ENCODE measurements around the gene DDX51.

The DDX51 gene

DNA sequence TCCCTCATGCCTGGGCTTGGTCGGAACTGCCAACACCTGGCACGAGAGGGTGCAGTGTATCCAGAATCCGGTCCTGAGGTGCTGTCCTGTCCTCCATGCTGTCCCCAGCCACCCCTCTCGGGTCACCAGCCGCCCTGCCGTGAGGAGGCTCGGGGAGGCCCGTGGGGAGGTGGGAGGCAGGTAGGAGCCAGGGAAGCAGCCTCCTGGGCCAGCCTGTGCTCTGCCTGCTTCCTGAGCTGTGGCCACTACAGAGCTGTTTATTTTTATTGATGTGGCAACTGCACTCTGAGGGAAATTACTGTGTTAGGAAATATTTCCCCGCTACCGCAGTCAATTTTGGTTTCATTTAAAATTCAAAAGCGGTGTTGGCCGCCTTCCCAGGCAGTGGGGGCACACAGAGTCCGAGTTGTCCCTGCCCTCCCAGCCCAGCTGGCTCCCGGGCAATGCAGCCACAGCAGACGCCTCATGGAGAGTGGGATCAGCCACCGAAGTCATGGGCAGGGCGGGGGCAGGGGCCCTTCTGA is 18.5 kb upstream of the DDX51 start:
- TF ChIP-seq PAX5 (IDR thresholded peaks at IDR 0.05; ENCODE audit: insufficient read depth, low read length, severe bottlenecking): no peak
- no peak for TF ChIP-seq TAF1 (IDR thresholded peaks at IDR 0.05; ENCODE audit: low read depth, low read length)
- no peak for TF ChIP-seq POU2F2 (IDR thresholded peaks at IDR 0.05; ENCODE audit: low read depth, low read length)
- no peak for TF ChIP-seq SPI1 (IDR thresholded peaks at IDR 0.05; ENCODE audit: low read depth, low read length)
- no peak for TF ChIP-seq POLR2A (IDR thresholded peaks at IDR 0.05; ENCODE audit: low read depth, low read length)
- TF ChIP-seq POLR2AphosphoS5 (IDR thresholded peaks at IDR 0.05; ENCODE audit: low read depth, low read length): no peak
- no peak for FAIRE-seq
- DNase-seq (ENCODE audit: insufficient read length, low spot score): no peak

DNA sequence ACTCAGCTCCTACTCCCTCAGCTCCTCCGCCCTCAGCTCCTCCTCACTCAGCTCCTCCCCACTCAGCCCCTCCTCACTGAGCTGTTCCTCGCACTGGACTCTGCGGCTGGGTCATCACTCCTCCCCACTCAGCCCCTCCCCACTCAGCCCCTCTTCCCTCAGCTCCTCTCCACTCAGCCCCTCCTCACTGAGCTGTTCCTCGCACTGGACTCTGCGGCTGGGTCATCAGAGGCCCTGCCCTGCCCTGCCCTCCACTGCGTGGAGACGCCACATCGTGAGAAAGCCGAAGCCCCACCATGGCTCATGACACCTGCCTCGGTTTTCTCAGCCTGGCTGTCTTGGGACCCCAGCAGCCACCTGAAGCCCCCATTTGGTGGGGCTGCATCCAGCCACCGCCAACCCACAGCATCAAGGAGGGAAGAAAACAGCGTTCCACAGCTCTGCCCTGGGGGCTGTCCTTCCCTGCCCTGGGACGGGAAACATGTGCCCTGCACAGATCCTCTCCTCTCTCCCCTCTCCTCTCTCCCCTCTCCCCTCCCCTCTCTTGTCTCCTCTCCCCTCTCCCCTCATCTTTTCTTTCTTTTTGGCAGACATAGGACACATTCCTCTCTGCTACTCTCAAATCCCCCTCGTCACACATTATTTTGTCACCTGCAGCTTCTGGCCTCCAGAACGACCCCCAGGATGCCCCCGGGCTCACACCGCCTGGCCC is 17.8 kb upstream of the DDX51 start:
- no peak for DNase-seq (ENCODE audit: insufficient read length, low spot score)
- FAIRE-seq: no peak
- TF ChIP-seq SPI1 (IDR thresholded peaks at IDR 0.05; ENCODE audit: low read depth, low read length): no peak
- no peak for TF ChIP-seq POU2F2 (IDR thresholded peaks at IDR 0.05; ENCODE audit: low read depth, low read length)
- TF ChIP-seq POLR2AphosphoS5 (IDR thresholded peaks at IDR 0.05; ENCODE audit: low read depth, low read length): no peak
- no peak for TF ChIP-seq POLR2A (IDR thresholded peaks at IDR 0.05; ENCODE audit: low read depth, low read length)
- TF ChIP-seq TAF1 (IDR thresholded peaks at IDR 0.05; ENCODE audit: low read depth, low read length): no peak
- no peak for TF ChIP-seq PAX5 (IDR thresholded peaks at IDR 0.05; ENCODE audit: insufficient read depth, low read length, severe bottlenecking)

DNA sequence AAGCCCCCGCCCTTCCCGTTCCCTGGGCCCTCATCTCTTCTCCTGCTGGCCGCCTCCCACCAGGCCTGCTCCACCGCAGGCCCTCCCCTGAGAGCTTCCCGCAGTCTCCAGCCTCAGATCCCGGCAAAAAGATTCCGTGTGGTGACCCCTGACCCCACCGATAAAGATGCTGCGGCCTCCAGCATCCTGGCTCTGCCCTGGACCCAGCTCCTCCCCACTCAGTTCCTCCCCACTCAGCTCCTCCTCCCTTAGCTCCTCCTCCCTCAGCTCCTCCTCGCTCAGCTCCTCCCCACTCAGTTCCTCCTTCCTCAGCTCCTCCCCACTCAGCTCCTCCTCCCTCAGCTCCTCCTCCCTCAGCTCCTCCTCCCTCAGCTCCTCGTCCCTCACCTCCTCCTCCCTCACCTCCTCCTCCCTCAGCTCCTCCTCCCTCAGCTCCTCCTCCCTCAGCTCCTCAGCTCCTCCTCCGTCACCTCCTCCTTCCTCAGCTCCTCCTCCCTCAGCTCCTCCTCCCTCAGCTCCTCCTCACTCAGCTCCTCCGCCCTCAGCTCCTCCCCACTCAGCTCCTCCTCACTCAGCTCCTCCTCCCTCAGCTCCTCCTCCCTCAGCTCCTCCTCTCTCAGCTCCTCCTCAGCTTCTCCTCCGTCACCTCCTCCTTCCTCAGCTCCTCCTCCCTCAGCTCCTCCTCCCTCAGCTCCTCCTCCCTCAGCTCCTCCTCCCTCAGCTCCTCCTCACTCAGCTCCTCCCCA is 17.1 kb upstream of the DDX51 start:
- FAIRE-seq: no peak
- TF ChIP-seq TAF1 (IDR thresholded peaks at IDR 0.05; ENCODE audit: low read depth, low read length) (no peak), PAX5 (IDR thresholded peaks at IDR 0.05; ENCODE audit: insufficient read depth, low read length, severe bottlenecking) (no peak), POLR2AphosphoS5 (IDR thresholded peaks at IDR 0.05; ENCODE audit: low read depth, low read length) (no peak), SPI1 (IDR thresholded peaks at IDR 0.05; ENCODE audit: low read depth, low read length) (no peak), POU2F2 (IDR thresholded peaks at IDR 0.05; ENCODE audit: low read depth, low read length) (no peak), POLR2A (IDR thresholded peaks at IDR 0.05; ENCODE audit: low read depth, low read length) (no peak)
- DNase-seq (ENCODE audit: insufficient read length, low spot score): no peak

DNA sequence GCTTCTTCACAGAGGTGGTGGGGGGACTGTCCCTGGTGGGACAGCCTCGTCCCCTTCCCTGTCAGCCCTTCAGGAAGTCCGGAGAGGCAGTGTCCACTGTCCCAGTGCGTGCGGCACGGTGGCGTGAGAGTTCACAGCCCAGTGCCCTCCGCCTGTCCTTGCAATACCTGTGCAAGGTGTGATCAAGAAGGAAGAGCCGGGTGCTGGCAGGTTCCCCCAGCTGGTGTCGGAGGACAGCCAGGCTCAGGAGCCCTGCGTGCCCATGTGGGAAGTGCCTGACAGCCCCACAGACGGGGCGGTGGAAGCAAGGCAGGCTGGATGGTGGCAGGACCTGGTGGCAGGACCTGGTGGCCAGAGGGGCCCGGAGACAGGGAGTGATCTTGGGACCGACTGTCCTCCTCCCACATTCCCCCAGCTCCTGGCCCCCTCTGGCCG is 16.5 kb upstream of the DDX51 start:
- DNase-seq (ENCODE audit: insufficient read length, low spot score) (no peak), FAIRE-seq (no peak)
- no peak for TF ChIP-seq POLR2A (IDR thresholded peaks at IDR 0.05; ENCODE audit: low read depth, low read length)
- TF ChIP-seq PAX5 (IDR thresholded peaks at IDR 0.05; ENCODE audit: insufficient read depth, low read length, severe bottlenecking): no peak
- TF ChIP-seq POU2F2 (IDR thresholded peaks at IDR 0.05; ENCODE audit: low read depth, low read length): no peak
- no peak for TF ChIP-seq POLR2AphosphoS5 (IDR thresholded peaks at IDR 0.05; ENCODE audit: low read depth, low read length)
- no peak for TF ChIP-seq SPI1 (IDR thresholded peaks at IDR 0.05; ENCODE audit: low read depth, low read length)
- TF ChIP-seq TAF1 (IDR thresholded peaks at IDR 0.05; ENCODE audit: low read depth, low read length): no peak

GRCh38 chr12:132160016-132160415 is 15.9 kb upstream of the DDX51 start:
- TF ChIP-seq TAF1 (IDR thresholded peaks at IDR 0.05; ENCODE audit: low read depth, low read length) (no peak), POLR2A (IDR thresholded peaks at IDR 0.05; ENCODE audit: low read depth, low read length) (no peak), SPI1 (IDR thresholded peaks at IDR 0.05; ENCODE audit: low read depth, low read length) (no peak), POU2F2 (IDR thresholded peaks at IDR 0.05; ENCODE audit: low read depth, low read length) (no peak), PAX5 (IDR thresholded peaks at IDR 0.05; ENCODE audit: insufficient read depth, low read length, severe bottlenecking) (no peak)
- DNase-seq (ENCODE audit: insufficient read length, low spot score) (no peak), FAIRE-seq (no peak)

GRCh38 chr12:132159555-132160003 is 15.5 kb upstream of the DDX51 start:
- FAIRE-seq (no peak), DNase-seq (ENCODE audit: insufficient read length, low spot score) (no peak)
- TF ChIP-seq TAF1 (IDR thresholded peaks at IDR 0.05; ENCODE audit: low read depth, low read length) (no peak), POLR2A (IDR thresholded peaks at IDR 0.05; ENCODE audit: low read depth, low read length) (no peak), POU2F2 (IDR thresholded peaks at IDR 0.05; ENCODE audit: low read depth, low read length) (no peak), POLR2AphosphoS5 (IDR thresholded peaks at IDR 0.05; ENCODE audit: low read depth, low read length) (no peak), PAX5 (IDR thresholded peaks at IDR 0.05; ENCODE audit: insufficient read depth, low read length, severe bottlenecking) (no peak), SPI1 (IDR thresholded peaks at IDR 0.05; ENCODE audit: low read depth, low read length) (no peak)

DNA sequence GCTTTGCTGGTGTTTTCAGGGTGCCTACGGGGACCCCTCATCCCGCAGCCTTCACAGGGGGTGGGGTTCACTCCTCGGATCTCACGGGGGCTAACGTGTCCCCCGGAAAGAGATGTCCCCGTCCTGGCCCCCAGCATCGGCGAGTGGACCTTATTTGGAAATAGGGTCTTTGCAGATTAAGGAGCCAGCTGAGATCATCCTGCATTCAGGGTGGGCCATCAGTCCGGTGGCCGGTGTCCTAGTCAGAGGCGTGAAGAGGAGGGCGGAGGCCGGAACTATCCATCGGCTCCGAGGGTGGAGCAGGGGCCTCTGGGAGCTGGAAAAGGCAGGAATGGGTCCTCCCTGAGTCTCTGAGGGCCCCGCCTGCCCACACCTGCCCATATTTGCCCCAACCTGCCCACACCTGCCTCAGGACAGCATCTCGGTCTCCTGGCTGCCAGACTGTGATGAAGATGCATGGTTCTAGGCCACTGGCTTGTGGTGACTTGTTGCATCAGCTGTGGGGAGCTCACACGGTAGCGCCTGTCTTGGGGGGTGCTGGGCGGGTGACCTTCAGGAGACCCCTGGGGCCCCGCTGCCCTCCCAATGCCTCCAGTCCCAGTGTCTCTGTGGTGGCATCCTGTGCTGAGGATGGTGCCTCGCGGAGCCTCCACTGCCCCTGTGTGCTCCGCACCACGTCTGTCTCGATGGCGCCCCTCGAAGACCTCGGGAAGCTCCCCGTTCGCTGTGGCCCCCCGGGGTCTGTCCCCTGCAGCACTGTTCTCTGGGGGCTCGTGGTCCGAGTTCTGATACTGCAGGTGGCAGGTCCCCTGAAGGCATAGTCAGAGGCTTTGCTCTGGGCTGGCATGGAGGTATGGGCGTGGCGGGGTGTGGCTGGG is 14.8 kb upstream of the DDX51 start:
- DNase-seq (ENCODE audit: insufficient read length, low spot score) (no peak), FAIRE-seq (no peak)
- TF ChIP-seq POU2F2 (IDR thresholded peaks at IDR 0.05; ENCODE audit: low read depth, low read length): no peak
- no peak for TF ChIP-seq TAF1 (IDR thresholded peaks at IDR 0.05; ENCODE audit: low read depth, low read length)
- TF ChIP-seq POLR2A (IDR thresholded peaks at IDR 0.05; ENCODE audit: low read depth, low read length): no peak
- no peak for TF ChIP-seq SPI1 (IDR thresholded peaks at IDR 0.05; ENCODE audit: low read depth, low read length)
- TF ChIP-seq PAX5 (IDR thresholded peaks at IDR 0.05; ENCODE audit: insufficient read depth, low read length, severe bottlenecking): no peak
- TF ChIP-seq POLR2AphosphoS5 (IDR thresholded peaks at IDR 0.05; ENCODE audit: low read depth, low read length): no peak

GRCh38 chr12:132157733-132158409 is 13.8 kb upstream of the DDX51 start:
- FAIRE-seq (no peak), DNase-seq (ENCODE audit: insufficient read length, low spot score) (no peak)
- no peak for TF ChIP-seq POLR2AphosphoS5 (IDR thresholded peaks at IDR 0.05; ENCODE audit: low read depth, low read length)
- no peak for TF ChIP-seq SPI1 (IDR thresholded peaks at IDR 0.05; ENCODE audit: low read depth, low read length)
- TF ChIP-seq TAF1 (IDR thresholded peaks at IDR 0.05; ENCODE audit: low read depth, low read length): no peak
- TF ChIP-seq PAX5 (IDR thresholded peaks at IDR 0.05; ENCODE audit: insufficient read depth, low read length, severe bottlenecking): no peak
- no peak for TF ChIP-seq POU2F2 (IDR thresholded peaks at IDR 0.05; ENCODE audit: low read depth, low read length)
- TF ChIP-seq POLR2A (IDR thresholded peaks at IDR 0.05; ENCODE audit: low read depth, low read length): no peak

Measured in GM12891 (cell line).